ENCODE measurements around the gene CDC45. TPM values are rescaled to one million over a fixed set of nuclear protein-coding genes. Genes with fewer than 3 reads are reported as not detected.

CDC45 gene
- total RNA-seq, 1 donor: 22.9 TPM

DNA sequence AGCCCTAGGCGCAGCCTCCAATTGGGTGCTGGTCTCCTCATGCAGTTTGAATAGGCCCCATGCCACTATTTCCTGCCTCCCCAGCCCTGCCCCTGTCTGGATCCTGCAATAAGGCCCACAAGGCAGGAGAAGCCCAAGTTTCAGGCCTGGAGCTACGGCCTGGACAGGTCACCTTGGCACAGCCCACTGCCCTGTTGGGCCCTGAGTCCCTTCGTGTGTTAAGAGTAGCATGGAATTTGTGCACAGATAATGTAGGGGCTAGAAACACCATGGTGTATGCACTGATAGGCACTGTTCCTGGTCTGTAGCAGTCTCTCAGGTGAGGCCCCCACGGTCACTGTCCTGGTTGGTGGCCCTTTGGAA, 20.1 kb downstream of the CDC45 start:
- H3K4me3 ChIP-seq (ENCODE audit: low read depth, low read length): no peak overlapping the region
- no peak for DNase-seq (ENCODE audit: low read depth)
- TF ChIP-seq, protein P1, sequence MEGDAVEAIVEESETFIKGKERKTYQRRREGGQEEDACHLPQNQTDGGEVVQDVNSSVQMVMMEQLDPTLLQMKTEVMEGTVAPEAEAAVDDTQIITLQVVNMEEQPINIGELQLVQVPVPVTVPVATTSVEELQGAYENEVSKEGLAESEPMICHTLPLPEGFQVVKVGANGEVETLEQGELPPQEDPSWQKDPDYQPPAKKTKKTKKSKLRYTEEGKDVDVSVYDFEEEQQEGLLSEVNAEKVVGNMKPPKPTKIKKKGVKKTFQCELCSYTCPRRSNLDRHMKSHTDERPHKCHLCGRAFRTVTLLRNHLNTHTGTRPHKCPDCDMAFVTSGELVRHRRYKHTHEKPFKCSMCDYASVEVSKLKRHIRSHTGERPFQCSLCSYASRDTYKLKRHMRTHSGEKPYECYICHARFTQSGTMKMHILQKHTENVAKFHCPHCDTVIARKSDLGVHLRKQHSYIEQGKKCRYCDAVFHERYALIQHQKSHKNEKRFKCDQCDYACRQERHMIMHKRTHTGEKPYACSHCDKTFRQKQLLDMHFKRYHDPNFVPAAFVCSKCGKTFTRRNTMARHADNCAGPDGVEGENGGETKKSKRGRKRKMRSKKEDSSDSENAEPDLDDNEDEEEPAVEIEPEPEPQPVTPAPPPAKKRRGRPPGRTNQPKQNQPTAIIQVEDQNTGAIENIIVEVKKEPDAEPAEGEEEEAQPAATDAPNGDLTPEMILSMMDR (IDR thresholded peaks at IDR 0.05; ENCODE audit: insufficient read depth, low read length): no peak

DNA sequence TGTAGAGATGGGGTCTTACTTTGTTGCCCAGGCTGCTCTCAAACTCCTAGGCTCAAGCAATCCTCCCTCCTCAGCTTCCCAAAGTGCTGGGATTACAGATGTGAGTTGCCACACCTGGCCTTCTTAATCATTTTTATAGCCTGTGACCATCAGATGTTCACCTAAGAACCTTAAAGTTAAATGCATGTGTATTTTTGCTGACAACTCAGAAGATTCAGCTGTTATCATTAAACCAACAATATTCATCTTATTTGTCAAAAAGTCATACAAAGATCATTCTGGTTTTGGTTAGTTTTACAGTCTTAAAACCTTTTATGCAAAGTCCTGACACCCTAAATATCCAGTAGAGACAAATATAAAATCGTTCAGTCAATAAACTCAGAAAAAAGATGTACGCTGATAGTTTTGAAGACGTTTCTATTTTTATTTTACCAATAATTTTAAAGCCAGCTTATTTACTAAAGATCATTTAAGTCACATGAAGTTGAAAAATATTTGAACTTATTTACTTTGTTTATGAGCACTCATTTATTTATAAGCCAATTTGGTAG, 22.3 kb downstream of the CDC45 start:
- TF ChIP-seq, protein P1 (IDR thresholded peaks at IDR 0.05; ENCODE audit: insufficient read depth, low read length): no peak
- no peak overlapping the region for H3K4me3 ChIP-seq (ENCODE audit: low read depth, low read length)
- no peak for DNase-seq (ENCODE audit: low read depth)

- DNase-seq (ENCODE audit: low read depth): no peak
- TF ChIP-seq, protein P1 (IDR thresholded peaks at IDR 0.05; ENCODE audit: insufficient read depth, low read length): no peak
- H3K4me3 ChIP-seq (ENCODE audit: low read depth, low read length): no peak overlapping the region
Measured at GRCh38 chr22:19503367-19503766, 23.6 kb downstream of the CDC45 start.

GRCh38 chr22:19503869-19504268, 24.1 kb downstream of the CDC45 start:
- TF ChIP-seq, protein P1 (IDR thresholded peaks at IDR 0.05; ENCODE audit: insufficient read depth, low read length): no peak
- no peak for DNase-seq (ENCODE audit: low read depth)
- H3K4me3 ChIP-seq (ENCODE audit: low read depth, low read length): no peak overlapping the region

- no peak for DNase-seq (ENCODE audit: low read depth)
- TF ChIP-seq, protein P1 (IDR thresholded peaks at IDR 0.05; ENCODE audit: insufficient read depth, low read length): no peak
- H3K4me3 ChIP-seq (ENCODE audit: low read depth, low read length): no peak overlapping the region
Measured at GRCh38 chr22:19504900-19505734, 25.4 kb downstream of the CDC45 start.

DNA sequence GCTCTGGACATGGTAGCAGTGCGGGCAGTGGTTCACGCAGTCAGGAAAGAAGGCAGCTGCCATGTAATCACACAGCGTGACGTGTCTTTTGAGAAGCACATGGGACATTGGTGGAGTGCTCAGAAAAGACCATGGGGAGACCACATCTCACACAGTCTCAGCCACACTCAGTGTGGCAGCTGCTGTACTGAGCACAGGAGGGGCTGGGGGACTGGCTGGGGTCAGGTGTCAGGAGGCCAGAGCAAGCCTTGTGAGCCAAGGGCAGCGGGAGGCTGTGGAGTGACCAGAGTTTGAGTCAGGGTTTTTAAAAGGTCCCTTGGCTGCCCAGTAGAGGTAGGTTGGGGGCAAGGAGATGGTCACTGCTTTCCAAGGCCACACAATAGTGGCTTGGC, 26.0 kb downstream of the CDC45 start:
- TF ChIP-seq, protein P1 (IDR thresholded peaks at IDR 0.05; ENCODE audit: insufficient read depth, low read length): no peak
- no peak for DNase-seq (ENCODE audit: low read depth)

More for the DNA sequence above, 26.0 kb downstream of the CDC45 start:
- H3K4me3 ChIP-seq (ENCODE audit: low read depth, low read length): no peak overlapping the region
